AG09319 (cell line): ENCODE measurements around the gene SPAG7.
"Not testable (repeated sequence)": the region's sequence is repeated elsewhere in the genome, so short reads cannot be mapped to it uniquely, and the experiment has no call there.

Source experiments
- DNase-seq: peaks from one replicate; pipeline ENCODE4 v3.0.0-alpha.2; 2010; ENCODE audit warnings: low read depth; ENCODE audit errors: extremely low read depth
- CTCF ChIP-seq: IDR thresholded peaks from 2 replicates; pipeline ENCODE4 v1.5.1; 2011; ENCODE audit warnings: low read depth, mild to moderate bottlenecking, inconsistent platforms, low read length, moderate library complexity

Gene SPAG7

GRCh38 chr17:4935650-4936049 lies 32.0 kb downstream of the SPAG7 start:
- DNase-seq = no peak
- no peak for TF ChIP-seq CTCF

GRCh38 chr17:4934173-4934979 lies 33.2 kb downstream of the SPAG7 start:
- TF ChIP-seq CTCF = peak; percentile 28
- DNase-seq = no peak

GRCh38 chr17:4933646-4934045 lies 34.0 kb downstream of the SPAG7 start:
- no peak for TF ChIP-seq CTCF
- no peak for DNase-seq

- DNase-seq = no peak
- no peak for TF ChIP-seq CTCF
These were observed 34.9 kb downstream of the SPAG7 start for GRCh38 chr17:4932756-4933155.

GRCh38 chr17:4931963-4932362 lies 35.7 kb downstream of the SPAG7 start, which contains the start of gene GP1BA:
Gene GP1BA (plus strand): TSS chr17:4932277. CDS start chr17:4932605, 328 bp downstream.
- no peak for TF ChIP-seq CTCF
- DNase-seq = no peak

- TF ChIP-seq CTCF = no peak
- no peak for DNase-seq
These were observed 38.7 kb downstream of the SPAG7 start for GRCh38 chr17:4928881-4929280.

GRCh38 chr17:4926577-4927335 lies 40.9 kb downstream of the SPAG7 start:
- not testable (repeated sequence) for DNase-seq
